ENCODE results near the gene EXOC7. TPM values are rescaled to one million over a fixed set of nuclear protein-coding genes. Genes with fewer than 3 reads are reported as not detected.

EXOC7 gene
- total RNA-seq, 1 donor from 2014 or later = 79.8 TPM

DNA sequence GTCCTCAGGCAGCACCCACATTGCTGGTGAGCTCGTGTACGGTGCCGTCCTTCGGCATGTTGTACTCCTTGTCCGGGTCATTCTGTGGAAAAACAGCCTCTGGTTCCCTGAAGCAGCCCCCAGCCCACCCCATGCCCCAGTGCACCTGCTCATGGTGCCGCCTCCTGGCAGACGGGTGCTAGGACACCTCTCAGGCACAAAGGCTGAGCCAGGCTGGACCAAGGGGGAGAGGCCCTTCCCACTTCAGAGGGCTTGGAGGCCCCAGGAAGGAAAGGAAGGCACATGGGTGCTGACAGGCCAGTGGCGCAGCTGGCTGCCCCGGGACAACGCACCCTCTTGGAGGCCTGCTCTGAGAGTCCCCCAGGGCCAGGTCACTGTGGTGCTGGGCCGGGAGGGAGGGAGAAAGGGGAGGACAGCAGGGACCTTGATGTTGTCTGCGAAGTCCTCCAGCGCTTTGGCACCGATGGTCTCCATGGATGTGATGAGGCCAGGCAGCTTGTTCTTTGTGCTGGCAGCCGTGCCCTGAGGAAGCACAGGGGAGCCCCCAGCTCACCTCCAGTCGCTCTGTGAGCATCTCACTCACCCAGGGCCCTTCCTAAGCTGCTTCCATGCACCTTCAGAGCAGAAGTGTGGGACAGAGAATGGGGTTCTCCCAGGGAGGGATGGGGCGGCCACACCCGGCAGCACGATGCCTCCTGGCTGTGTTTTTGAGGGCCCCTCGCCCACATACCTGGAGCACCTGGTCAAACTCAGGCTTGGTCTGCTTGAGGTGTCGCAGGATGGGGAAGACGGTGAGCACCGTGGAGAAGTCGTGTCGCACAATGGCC, 15.3 kb downstream of the EXOC7 start:
- intact Hi-C loops (cut with DNase I) = no loop called here
- no peak for TF ChIP-seq POLR2A (IDR thresholded peaks at IDR 0.05)
- TF ChIP-seq CTCF (IDR thresholded peaks at IDR 0.05) = no peak
- TF ChIP-seq POLR2AphosphoS5 (IDR thresholded peaks at IDR 0.05; ENCODE audit: insufficient read depth in 1 of 2, low read depth in 1 of 2) = no peak
- Histone ChIP-seq H3K27ac (no peak overlapping the region), H3K9me3 (no peaks in the 10 kb centered on the region), H3K4me1 (no peaks in the 10 kb centered on the region), H3K4me3 (no peak overlapping the region), H3K36me3 (peaks cover 0 to 83% of the 10 kb centered on the region in 2 donors), H3K27me3 (no peaks in the 10 kb centered on the region)
- peak in 1 of 2 donors; percentile 85 for DNase-seq (ENCODE audit: extremely low spot score in 2 of 2)

DNA sequence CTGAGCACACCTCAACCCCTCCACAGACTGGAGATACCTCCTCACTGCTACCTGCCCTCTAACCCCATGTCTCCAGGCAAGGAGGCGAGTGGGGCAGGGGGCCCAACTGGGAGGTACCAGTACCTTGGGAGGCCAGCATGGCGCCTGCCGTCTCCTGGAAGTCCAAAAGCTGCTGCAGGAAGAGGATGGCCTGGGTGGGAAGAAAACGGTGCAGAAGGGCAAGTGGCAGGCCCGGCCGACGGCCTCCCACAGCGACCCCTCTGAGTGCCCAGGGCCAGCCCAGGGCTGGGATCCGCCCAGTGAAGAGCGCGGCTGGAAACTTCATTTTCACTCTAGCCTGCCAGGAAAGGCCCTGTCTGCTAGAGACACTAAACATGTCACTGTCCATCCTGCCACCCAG, 16.1 kb downstream of the EXOC7 start:
- Histone ChIP-seq H3K27ac (no peak overlapping the region), H3K27me3 (no peaks in the 10 kb centered on the region), H3K9me3 (no peaks in the 10 kb centered on the region), H3K4me3 (no peak overlapping the region), H3K36me3 (peaks cover 0 to 84% of the 10 kb centered on the region in 2 donors), H3K4me1 (no peaks in the 10 kb centered on the region)
- intact Hi-C loops (cut with DNase I) = no loop called here
- TF ChIP-seq CTCF (IDR thresholded peaks at IDR 0.05) = no peak
- TF ChIP-seq POLR2A (IDR thresholded peaks at IDR 0.05) = no peak
- no peak for TF ChIP-seq POLR2AphosphoS5 (IDR thresholded peaks at IDR 0.05; ENCODE audit: insufficient read depth in 1 of 2, low read depth in 1 of 2)
- DNase-seq (ENCODE audit: extremely low spot score in 2 of 2) = no peak

- TF ChIP-seq POLR2A (IDR thresholded peaks at IDR 0.05) (no peak), POLR2AphosphoS5 (IDR thresholded peaks at IDR 0.05; ENCODE audit: insufficient read depth in 1 of 2, low read depth in 1 of 2) (no peak), CTCF (IDR thresholded peaks at IDR 0.05) (no peak)
- no peak for DNase-seq (ENCODE audit: extremely low spot score in 2 of 2)
- Histone ChIP-seq H3K4me3 (no peak overlapping the region), H3K4me1 (no peaks in the 10 kb centered on the region), H3K36me3 (peaks cover 0 to 79% of the 10 kb centered on the region in 2 donors), H3K27ac (no peak overlapping the region), H3K9me3 (no peaks in the 10 kb centered on the region), H3K27me3 (no peaks in the 10 kb centered on the region)
- intact Hi-C loops (cut with DNase I) = no loop called here
Measured at GRCh38 chr17:76086384-76086783, 17.2 kb downstream of the EXOC7 start.

- no peak for DNase-seq (ENCODE audit: extremely low spot score in 2 of 2)
- no peaks in the 10 kb centered on the region for H3K4me1 ChIP-seq
- no peak overlapping the region for H3K4me3 ChIP-seq
- TF ChIP-seq CTCF (IDR thresholded peaks at IDR 0.05) (no peak), POLR2A (IDR thresholded peaks at IDR 0.05) (no peak), POLR2AphosphoS5 (IDR thresholded peaks at IDR 0.05; ENCODE audit: insufficient read depth in 1 of 2, low read depth in 1 of 2) (no peak)
- H3K9me3 ChIP-seq = no peaks in the 10 kb centered on the region
- intact Hi-C loops (cut with DNase I) = no loop called here
- peaks cover 0 to 77% of the 10 kb centered on the region in 2 donors for H3K36me3 ChIP-seq
- no peak overlapping the region for H3K27ac ChIP-seq
- no peaks in the 10 kb centered on the region for H3K27me3 ChIP-seq
Measured at GRCh38 chr17:76085731-76086366, 17.7 kb downstream of the EXOC7 start.

Measured in vagina (tissue), 2 donors.